GM10266 (cell line): Measurements from ENCODE around the gene PARD3.
"Not testable (repeated sequence)": the region's sequence is repeated elsewhere in the genome, so short reads cannot be mapped to it uniquely, and the experiment has no call there.

Experiments used
- DNase-seq: peaks from one replicate; pipeline ENCODE4 v3.0.0; 2012; ENCODE audit errors: extremely low spot score
- TF ChIP-seq, protein P1 (sequence below): IDR thresholded peaks from 2 replicates; pipeline ENCODE4 v1.5.1; 2012; ENCODE audit warnings: mild to moderate bottlenecking, low read depth; ENCODE audit not compliant: control insufficient read depth, insufficient read depth; ENCODE audit errors: missing control alignments

Gene PARD3

DNA sequence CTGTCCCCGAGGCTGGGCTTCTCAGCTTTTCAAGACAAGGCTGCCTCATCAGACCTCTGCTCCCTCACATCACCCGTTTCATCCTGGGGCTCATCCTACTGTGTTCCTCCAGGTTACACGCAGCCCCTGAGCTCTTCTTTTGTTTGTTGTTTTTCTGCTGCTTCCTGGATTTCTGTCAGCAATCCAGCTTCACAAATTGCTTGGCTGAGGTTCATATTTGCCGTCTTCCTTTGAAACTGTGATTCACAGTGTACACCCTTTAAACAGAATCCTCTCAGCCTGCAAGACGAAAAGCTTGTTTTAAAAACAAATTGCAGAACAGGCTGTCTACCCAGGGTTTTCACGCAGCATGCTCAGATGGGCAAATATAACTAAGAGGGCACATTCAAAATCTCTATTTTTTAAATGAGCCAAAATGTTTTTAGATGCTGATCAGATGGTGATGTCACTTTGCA lies 39.1 kb upstream of the PARD3 start:
- no peak for DNase-seq
- TF ChIP-seq, protein P1, sequence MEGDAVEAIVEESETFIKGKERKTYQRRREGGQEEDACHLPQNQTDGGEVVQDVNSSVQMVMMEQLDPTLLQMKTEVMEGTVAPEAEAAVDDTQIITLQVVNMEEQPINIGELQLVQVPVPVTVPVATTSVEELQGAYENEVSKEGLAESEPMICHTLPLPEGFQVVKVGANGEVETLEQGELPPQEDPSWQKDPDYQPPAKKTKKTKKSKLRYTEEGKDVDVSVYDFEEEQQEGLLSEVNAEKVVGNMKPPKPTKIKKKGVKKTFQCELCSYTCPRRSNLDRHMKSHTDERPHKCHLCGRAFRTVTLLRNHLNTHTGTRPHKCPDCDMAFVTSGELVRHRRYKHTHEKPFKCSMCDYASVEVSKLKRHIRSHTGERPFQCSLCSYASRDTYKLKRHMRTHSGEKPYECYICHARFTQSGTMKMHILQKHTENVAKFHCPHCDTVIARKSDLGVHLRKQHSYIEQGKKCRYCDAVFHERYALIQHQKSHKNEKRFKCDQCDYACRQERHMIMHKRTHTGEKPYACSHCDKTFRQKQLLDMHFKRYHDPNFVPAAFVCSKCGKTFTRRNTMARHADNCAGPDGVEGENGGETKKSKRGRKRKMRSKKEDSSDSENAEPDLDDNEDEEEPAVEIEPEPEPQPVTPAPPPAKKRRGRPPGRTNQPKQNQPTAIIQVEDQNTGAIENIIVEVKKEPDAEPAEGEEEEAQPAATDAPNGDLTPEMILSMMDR = no peak

DNA sequence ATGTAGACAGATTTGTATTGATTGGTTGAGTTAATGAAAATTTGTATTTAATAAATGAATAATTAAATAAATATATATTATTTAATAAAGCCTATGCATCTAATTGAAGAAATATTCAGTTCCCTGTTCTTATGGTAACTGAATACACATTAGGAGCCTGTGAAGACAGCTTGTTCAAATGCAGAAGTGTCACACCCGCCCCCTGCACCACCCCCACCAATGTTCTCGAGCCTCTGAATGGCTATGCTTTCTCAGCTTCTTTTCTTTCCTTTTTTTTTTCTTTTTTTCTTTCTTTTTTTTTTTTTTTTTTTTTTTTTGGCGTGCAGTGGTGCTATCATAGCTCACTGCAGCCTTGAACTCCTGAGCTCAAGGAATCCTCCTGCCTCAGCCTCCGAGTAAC lies 38.3 kb upstream of the PARD3 start:
- no peak for DNase-seq

DNA sequence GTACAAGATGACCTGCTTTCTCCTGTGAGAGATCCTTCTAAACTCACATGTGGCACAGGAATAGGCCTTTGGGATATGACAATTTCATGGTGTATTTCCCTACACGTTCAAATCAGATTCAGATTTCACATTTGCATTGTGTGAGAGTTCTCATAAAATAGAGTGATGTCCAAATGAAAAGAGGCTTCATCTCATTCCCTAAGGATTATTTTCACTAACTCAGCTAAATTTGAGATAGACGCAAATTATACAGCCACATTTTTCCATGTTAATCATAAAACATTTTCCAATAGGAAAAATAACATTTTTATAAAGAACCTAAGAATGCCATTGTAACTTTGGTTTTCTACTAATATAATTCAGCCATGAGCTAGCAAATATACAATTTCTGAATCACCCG lies 35.5 kb upstream of the PARD3 start:
- TF ChIP-seq, protein P1 = no peak
- no peak for DNase-seq

More for the DNA sequence above, 38.3 kb upstream of the PARD3 start:
- TF ChIP-seq, protein P1 = no peak

DNA sequence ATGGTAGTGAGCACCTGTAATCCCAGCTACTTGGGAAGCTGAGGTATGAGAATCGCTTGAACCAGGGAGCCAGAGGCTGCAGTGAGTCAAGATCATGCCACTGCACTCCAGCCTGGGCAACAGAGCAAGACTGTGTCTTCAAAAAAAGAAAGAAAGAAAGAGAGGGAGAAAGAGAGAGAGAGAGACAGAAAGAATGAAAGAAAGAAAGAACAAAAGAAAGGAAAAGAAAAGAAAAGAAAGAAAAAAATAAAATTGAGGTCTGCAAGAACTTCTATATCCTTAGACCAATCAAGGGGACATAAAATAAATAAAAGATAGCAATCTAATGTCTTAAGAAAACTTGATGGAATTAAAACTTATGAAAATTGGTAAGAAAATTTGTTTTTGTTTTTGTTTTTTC lies 34.9 kb upstream of the PARD3 start:
- no peak for DNase-seq
- TF ChIP-seq, protein P1 = no peak

DNA sequence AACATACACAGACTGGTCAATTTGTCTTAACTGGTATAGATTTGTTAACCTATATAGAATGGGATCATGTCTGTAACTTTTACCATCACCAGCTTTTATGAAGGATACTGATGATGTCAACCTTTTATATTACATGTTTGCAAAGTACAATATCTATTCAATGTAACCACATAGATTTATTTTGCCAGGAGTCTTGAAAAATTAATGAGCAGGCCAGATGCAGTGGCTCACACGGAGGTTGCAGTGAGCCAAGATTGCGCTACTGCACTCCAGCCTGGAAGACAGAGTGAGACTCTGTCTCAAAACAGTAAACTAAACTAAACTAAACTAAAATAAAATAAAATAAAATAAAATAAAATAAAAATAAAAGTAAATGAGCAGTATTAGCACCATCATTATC lies 30.0 kb upstream of the PARD3 start:
- TF ChIP-seq, protein P1 = no peak
- DNase-seq = no peak

DNA sequence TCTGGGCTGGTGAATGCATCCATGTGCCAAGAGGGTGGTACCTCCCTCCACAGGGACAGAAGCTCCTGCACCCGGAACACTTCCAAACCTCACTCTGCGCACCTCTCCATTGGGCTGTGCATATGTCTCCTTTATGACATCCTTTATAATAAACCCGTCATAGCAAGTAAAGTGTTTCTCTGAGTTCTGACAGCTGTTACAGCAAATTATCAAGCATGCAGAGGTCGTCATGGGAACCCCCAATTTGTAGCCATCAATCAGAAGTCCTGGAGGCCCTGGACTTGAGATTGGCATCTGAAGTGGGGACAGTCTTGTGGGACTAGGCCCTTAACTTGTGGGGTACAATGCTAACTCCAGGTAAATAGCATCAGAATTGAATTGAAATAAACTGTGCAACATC lies 29.4 kb upstream of the PARD3 start:
- TF ChIP-seq, protein P1 = no peak
- DNase-seq = no peak

DNA sequence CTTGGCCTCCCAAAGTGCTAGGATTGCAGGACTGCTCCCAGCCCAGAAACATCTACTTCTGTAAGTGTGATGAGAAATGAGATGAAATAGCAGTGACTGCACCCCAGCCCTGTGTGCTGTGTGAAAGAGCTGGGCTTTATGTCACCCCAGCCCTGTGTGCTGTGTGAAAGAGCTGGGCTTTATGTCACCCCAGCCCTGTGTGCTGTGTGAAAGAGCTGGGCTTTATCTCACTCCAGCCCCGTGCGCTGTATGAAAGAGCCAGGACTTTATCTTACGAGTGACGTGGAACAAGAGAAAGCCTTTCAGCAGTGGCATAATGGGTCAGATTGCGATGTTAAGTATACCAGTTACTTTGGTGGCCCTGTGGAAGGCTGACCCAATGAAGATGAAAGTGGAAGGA lies 28.4 kb upstream of the PARD3 start:
- not testable (repeated sequence) for DNase-seq

DNA sequence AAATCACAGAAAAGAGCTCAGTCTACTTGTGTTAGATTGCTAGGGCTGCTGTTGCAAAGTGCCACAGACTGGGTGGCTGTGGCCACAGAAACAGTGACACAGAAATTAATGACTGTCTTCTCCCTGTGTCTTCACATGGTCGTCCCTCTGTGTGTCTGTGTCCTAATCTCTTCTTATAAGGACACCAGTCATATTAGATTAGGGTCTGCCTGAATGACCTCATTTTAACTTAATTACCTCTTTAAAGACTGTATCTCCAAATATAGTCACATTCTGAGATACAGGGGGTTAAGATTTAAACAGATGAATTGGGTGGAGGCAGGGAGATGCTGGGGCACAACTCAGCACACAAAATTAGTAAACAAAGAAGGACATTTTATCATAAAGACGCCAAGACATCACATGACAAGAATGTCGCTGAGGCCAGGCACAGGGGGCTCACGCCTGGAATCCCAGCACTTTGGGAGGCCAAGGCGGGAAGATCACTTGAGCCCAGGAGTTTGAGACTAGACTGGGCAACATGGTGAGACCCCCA lies 23.3 kb upstream of the PARD3 start:
- DNase-seq = no peak

More for the DNA sequence above, 23.3 kb upstream of the PARD3 start:
- TF ChIP-seq, protein P1 = no peak
